HG03097 (cell line): Measurements from ENCODE around the gene ABHD3.
"Not testable (repeated sequence)": the region's sequence is repeated elsewhere in the genome, so short reads cannot be mapped to it uniquely, and the experiment has no call there.

ENCODE experiments used
- ATAC-seq: cut with Tn5 transposase; IDR thresholded peaks from one replicate; pipeline ENCODE4 v1.9.1; 2021; ENCODE audit not compliant: unreplicated experiment, low FRiP score

The ABHD3 gene

DNA sequence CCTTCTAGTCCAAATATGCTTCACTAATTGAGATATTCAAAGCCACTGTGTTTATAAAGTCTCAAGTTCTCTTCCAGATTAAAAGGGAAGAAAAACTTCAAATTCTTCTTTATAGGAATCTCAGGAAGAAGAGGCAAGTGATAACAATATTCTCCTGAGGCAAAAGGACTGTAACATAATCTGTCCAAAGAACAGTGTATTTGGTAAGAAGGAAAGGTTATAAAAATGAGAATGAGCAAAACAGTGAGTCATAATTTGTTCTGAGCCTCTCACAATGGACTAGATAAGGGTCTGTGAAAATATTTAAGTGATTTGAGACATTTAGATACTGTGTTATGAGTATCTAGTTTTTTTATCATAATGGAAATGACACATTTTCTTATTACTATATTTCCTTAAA lies 48.2 kb downstream of the ABHD3 start:
- ATAC-seq, result no peak

DNA sequence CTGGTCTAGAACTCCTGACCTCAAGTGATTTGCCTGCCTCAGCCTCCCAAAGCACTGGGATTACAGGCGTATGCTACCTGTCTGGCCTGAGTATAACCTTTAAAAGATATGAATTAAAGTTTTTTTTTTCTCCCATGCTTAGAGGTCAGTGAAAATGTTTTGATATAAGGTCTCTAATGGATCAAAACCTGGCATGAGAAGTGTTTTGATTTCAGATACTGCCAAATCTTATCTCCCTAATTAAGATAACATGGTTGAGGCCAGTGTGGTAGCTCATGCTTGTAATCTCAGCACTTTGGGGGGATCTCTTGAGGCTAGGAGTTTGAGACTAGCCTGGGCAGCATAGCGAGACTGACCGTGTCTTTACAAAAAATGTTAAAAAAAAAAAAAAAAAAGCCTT lies 51.2 kb downstream of the ABHD3 start:
- ATAC-seq, result no peak

DNA sequence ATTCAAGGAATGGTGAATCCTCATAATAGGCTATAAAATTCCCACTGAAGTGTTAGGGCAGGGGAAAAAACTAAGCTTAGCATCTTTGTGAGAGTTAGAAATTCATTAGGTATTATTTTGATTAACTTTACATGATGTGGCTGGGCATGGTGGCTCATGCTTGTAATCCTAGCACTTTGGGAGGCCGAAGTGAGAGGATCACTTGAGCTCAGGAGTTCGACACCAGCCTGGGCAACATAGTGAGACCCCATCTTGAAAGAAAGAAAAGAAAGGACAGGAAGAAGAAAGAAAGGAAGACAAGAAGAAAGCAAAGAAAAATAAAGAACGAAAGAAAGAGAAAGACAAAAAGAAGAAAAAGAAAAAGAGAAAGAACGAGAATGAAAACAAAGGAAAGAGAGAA lies 52.5 kb downstream of the ABHD3 start:
- no peak for ATAC-seq

DNA sequence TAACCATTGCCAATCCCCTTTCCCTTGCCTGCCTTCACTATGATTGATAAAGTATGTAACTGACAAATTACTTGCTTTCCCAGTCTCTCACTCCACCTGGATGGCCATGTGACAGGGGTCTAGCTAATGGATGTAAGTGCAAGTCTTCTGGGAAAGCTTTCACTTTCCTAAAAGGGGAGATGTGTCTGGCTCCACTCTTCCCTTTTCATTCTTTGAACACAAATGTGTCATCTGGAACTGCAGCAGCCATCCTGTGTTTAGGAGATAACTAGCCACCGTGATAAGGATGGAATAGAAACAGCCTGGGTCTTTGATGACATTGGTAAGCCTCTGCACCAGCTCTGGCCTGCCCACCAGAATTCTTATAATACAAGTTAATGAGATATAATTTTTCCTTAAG lies 54.3 kb downstream of the ABHD3 start:
- ATAC-seq, result no peak

DNA sequence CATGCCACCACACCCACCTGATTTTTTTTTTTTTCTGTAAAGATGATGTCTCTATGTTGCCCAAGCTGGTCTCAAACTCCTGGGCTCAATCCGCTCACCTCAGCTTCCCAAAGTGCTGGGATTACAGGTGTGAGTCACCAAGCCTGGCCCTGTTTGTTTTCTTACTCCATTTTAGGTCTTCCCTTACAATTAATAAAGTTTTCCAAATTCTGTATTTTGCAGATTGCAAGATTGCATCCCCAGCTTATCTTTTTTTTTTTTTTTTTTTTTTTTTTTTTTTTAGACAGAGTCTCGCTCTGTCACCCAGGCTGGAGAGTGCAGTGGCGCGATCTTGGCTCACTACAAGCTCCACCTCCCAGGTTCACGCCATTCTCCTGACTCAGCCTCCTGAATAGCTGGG lies 64.2 kb downstream of the ABHD3 start:
- not testable (repeated sequence) for ATAC-seq

DNA sequence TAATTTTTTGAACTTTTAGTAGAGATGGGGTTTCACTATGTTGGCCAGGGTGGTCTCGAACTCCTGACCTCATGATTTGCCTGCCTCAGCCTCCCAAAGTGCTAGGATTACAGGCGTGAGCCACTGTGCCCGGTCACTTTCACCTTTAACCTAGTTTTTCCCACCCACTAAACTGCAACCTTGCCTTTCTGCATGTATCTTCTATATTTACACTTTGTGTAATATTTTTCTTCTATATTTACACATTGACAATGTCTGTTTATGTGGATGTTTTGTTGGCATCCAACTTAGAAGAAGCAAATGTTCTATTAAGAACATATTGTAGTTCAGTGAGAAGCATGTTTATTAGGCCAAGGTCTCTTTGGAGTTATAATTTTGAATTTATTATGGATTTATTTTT lies 65.8 kb downstream of the ABHD3 start:
- ATAC-seq, result no peak

DNA sequence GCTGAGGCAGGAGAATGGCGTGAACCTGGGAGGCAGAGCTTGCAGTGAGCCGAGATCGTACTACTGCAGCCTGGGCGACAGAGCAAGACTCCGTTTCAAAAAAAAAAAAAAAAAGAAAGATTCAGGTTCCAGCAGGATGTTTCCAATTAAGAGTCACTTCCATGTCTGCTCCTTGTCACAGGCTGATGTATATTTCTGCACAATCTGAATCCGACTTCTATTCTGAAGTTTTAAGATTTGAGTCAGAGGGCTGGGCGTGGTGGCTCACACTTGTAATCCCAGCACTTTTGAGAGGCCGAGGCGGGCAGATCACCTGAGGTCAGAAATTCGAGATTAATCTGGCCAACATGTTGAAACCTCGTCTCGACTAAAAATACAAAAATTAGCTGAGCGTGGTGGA lies 67.8 kb downstream of the ABHD3 start:
- ATAC-seq, result no peak

DNA sequence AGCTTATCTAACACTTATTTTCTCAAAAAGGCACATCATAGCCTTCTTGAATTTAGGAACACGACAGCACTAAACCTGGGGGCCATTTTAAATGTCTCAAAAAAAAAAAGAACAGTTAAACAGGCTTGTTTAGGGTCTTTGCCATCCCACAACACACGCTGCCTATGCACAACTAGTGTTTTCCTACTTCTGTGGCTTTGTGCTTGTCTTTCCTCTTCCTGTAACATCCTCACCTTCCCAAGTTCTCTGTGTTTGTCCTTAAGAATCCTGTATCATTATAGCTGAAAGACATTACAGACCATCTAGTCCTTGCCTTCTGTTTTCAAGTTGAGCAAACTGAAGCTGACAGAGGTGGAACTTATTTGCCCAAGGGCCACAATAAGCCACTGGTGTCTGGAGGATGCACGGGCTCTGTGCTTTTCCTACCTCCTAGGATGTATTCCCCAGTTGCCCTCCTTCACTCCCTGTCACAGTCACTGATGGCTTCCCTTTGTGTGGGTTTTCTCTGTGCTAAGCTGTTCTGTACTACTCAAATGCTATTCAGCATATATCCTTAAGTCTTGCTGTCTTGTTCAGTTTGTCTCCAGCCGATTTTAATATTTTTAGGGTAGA lies 69.9 kb downstream of the ABHD3 start:
- ATAC-seq, result no peak

DNA sequence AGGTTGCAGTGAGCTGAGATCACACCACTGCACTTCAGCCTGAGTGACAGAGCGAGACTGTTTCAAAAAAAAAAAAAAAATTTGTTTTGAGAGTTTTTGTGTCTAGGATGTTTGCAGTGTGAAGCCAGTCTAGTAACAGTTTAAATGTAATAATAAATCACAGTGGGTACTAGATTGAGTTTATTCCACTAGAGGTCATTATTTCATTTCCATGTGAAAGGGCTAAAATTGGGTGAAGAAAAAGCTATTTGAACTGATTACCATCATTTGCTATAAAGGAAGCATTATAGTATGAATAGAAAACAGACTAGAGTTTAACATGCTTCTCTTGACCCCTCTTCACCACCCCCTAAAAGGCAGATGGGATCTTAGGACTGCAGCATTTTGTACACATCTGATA lies 72.2 kb downstream of the ABHD3 start:
- no peak for ATAC-seq

DNA sequence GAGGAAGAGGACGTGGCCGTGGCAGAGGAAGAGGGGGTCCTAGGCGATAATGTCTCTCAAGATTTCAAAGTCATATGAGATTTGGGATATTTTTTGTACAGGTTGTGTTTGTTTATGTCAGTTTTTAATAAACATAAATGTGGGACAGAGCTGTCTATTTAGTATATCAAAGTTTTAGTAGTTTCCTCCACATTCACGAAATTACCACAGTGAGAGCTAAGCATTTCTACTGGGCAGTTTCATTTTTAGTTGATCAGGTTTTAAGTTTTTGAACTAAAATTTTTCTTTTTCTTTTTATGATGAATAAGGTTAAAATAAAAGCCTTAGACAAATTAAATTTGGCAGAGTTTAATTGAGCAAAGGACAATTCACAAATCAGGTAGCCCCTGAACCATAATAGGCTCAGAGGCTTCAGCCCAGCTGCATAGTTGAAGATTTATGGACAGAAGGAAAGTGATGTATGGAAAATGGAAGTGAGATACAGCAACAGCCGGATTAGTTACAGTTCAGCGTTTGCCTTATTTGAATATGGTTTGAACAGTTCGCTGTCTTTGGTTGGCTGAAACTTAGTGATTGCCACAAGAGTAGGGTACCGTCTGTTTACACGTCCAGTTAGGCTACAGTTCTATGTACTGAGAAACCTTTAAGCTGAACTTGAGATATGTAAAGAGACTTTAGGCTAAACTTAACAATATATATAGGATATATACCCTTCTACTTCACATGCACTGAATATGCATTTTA lies 75.3 kb downstream of the ABHD3 start:
- peak; percentile 88 for ATAC-seq

DNA sequence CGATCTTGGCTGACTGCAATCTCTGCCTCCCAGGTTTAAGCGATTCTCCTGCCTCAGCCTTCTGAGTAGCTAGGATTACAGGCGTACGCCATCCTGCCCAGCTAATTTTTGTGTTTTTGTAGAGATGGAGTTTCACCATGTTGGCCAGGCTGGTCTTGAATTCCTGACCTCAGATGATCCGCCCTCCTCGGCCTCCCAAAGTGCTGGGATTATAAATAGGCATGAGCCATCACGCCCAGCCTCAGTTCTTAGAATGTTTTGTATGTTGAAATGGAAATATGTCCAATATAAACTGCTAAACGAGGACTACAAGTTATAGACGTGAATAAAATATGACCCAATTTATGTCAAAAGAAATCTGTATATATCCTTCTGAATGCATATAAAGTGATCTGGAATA lies 82.9 kb downstream of the ABHD3 start:
- not testable (repeated sequence) for ATAC-seq

DNA sequence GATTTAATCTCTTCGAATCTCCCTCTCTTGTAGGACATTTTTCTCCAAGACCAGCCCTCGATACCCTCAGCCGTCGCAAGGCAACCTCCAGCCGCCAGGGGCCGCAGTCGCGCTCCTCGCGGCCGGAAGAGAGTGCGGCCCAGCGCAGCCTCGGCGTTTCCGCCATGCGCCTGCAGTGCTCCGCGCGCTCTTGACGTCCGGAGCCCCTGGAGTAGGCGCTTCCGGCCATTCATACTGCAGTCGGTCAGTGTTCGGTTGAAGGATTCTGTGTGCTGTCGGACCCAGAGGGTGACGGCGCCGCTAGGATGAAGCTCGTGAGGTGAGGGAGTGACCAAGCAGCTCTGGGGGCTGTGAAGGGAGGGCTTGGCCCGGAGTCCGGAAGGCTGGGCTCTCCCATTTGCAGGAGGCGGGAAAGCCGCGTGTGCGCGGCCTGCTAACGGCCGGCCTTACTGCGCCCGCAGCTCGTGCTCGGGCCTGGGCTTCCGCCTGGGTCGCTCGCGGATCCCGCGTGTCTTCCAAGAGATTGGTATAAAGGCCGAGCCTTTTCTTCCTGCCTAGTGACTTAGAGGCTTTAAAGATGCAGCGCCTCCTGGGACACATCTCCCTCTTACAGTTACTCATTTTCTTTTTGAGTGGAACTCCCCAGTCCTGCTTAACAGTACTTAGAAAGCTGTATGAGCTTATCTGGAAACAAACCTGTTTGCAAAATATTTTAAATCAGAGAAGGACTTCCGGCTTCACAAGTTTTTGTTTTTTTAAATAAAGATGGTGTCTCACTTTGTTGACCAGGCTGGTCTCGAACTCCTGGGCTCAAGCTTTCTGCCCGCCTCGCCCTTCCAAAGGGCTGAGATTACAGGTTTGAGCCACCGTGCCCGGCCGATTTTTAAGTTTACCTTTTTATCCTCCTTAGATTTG lies 92.2 kb downstream of the ABHD3 start, which contains the start of gene SNRPD1:
TSS of gene SNRPD1 (plus strand) at position 190 of the 915 bp plus-strand sequence. CDS start at position 306, 116 bp downstream.
- ATAC-seq, result peak; percentile 97

DNA sequence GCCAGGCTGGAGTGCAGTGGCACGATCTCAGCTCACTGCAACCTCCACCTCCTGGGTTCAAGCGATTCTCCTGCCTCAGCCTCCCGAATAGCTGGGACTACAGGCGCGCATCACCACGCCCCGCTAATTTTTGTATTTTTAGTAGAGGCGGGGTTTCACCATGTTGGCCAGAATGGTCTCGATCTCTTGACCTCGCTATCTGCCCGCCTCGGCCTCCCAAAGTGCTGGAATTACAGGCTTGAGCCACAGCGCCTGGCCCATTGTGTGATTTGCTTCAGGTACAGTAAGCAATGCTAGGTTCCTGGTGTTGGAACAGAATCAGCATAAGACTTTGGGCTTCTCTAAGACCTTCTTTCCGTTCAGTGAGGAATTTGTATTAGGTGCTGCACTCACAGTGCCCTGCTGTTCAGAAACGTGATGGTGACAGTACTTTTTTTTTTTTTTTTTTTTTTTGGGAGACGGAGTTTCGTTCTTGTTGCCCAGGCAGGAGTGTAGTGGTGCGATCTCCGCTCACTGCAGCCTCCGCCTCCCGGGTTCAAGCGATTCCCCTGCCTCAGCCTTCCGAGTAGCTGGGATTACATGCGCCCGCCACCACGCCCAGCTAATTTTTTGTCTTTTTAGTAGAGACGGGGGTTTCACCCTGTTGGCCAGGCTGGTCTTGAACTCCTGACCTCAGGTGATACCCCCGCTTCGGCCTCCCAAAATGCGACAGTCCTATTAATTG lies 93.0 kb downstream of the ABHD3 start:
- ATAC-seq, result not testable (repeated sequence)

DNA sequence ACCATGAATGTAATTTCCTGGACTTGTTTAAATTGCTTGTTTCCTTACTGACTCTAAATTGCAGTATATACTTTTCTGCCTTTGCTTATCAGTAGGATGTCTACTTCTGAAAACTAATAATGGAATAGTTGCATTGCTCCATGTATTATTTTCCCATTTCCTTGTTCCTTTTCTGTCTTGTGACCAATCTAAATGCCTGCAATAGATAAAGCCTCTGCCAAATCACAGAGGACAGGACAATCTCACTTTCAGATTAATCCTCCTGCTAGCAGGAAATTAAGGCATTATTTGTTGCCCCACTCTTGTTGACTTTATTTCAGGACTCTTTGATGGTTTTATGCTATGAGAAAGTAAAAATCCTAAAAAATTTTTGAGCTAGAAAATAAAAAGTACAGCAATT lies 99.4 kb downstream of the ABHD3 start:
- ATAC-seq, result no peak

DNA sequence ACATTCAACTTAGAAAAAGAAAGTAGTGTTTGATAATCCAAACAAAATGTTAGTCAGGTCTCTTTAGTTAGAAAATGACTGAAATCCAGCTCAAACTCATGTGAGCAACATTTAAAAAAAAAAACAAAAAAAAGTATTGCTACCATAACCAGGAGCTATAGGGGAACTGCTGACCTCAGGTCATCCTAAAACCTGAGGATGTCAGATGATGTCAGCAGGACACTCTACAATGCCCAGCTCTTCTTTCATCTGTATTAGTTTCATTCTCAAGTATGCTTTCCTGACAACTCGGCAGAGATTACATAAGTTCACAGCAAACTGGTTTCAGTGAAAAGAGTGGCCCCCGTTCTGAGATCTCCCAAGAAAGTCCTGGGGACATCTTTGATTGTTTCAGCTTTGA lies 99.9 kb downstream of the ABHD3 start:
- no peak for ATAC-seq

DNA sequence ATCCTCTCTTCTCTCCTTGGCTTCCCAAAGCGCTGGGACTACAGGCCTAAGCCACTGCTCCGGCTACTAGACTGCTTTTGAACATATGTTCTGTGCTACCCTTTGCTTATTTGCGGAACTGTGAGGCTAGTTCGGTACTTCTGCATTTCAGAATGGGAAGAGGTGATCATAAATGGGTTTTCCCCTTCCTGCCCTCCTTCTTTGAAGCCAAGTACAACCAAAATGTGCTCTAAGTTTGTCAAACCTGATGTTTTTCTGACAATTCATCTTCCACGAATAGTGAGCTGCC lies 102.3 kb downstream of the ABHD3 start:
- ATAC-seq, result no peak
